ENCODE data around the gene BCAS4. TPM values are rescaled to one million over a fixed set of nuclear protein-coding genes. Genes with fewer than 3 reads are reported as not detected.

Gene BCAS4
- total RNA-seq, 1 experiment from 2014 or later, result 34.8 TPM

GRCh38 chr20:50874758-50875665 is 80.2 kb downstream of the BCAS4 start:
- Histone ChIP-seq H3K36me3 (ENCODE audit: control insufficient read depth, insufficient read depth, low read length) (no peaks in the 10 kb centered on the region), H3K9me3 (ENCODE audit: control insufficient read depth, insufficient read depth, low read depth, low read length) (no peaks in the 10 kb centered on the region), H3K4me1 (ENCODE audit: control insufficient read depth, insufficient read depth, low read length) (no peaks in the 10 kb centered on the region), H3K27me3 (ENCODE audit: control insufficient read depth, insufficient read depth, low read length) (no peaks in the 10 kb centered on the region), H3K27ac (ENCODE audit: low read length) (no peak overlapping the region), H3K4me3 (ENCODE audit: low read depth in 2 of 2, low read length in 2 of 2) (no peak overlapping the region)
- no peak for TF ChIP-seq TCF7L2 (IDR thresholded peaks at IDR 0.05; ENCODE audit: low read depth, low read length)
- no peak for TF ChIP-seq SIN3A (IDR thresholded peaks at IDR 0.05; ENCODE audit: borderline replicate concordance, insufficient read depth, low read depth, low read length)
- TF ChIP-seq POLR2AphosphoS5 (IDR thresholded peaks at IDR 0.05; ENCODE audit: low read depth, low read length), result no peak
- TF ChIP-seq CTCF (IDR thresholded peaks at IDR 0.05), result no peak
- TF ChIP-seq, protein P1, sequence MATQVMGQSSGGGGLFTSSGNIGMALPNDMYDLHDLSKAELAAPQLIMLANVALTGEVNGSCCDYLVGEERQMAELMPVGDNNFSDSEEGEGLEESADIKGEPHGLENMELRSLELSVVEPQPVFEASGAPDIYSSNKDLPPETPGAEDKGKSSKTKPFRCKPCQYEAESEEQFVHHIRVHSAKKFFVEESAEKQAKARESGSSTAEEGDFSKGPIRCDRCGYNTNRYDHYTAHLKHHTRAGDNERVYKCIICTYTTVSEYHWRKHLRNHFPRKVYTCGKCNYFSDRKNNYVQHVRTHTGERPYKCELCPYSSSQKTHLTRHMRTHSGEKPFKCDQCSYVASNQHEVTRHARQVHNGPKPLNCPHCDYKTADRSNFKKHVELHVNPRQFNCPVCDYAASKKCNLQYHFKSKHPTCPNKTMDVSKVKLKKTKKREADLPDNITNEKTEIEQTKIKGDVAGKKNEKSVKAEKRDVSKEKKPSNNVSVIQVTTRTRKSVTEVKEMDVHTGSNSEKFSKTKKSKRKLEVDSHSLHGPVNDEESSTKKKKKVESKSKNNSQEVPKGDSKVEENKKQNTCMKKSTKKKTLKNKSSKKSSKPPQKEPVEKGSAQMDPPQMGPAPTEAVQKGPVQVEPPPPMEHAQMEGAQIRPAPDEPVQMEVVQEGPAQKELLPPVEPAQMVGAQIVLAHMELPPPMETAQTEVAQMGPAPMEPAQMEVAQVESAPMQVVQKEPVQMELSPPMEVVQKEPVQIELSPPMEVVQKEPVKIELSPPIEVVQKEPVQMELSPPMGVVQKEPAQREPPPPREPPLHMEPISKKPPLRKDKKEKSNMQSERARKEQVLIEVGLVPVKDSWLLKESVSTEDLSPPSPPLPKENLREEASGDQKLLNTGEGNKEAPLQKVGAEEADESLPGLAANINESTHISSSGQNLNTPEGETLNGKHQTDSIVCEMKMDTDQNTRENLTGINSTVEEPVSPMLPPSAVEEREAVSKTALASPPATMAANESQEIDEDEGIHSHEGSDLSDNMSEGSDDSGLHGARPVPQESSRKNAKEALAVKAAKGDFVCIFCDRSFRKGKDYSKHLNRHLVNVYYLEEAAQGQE (IDR thresholded peaks at IDR 0.05; ENCODE audit: insufficient read depth in 1 of 2, low read depth in 2 of 2, low read length in 1 of 2), result no peak
- CTCF ChIA-PET, result no interaction called here
- DNase-seq (ENCODE audit: low read depth, low spot score) (no peak), ATAC-seq (no peak)
- intact Hi-C loops (cut with micrococcal nuclease; ENCODE audit: unreplicated experiment) (no loop called here), in situ Hi-C loops (cut with HindIII; ENCODE audit: low pct_unique_long_range_greater_than_20kb, low sequenced_read_pairs) (no loop called here)
- no TSS peak for BruUV-seq (replicated peaks)
- POLR2A ChIA-PET, result interaction anchor here (0.6 kb wide), 1 partner anchor 21 kb away, joined by 3 read pairs; no protein-coding TSS in a partner anchor

DNA sequence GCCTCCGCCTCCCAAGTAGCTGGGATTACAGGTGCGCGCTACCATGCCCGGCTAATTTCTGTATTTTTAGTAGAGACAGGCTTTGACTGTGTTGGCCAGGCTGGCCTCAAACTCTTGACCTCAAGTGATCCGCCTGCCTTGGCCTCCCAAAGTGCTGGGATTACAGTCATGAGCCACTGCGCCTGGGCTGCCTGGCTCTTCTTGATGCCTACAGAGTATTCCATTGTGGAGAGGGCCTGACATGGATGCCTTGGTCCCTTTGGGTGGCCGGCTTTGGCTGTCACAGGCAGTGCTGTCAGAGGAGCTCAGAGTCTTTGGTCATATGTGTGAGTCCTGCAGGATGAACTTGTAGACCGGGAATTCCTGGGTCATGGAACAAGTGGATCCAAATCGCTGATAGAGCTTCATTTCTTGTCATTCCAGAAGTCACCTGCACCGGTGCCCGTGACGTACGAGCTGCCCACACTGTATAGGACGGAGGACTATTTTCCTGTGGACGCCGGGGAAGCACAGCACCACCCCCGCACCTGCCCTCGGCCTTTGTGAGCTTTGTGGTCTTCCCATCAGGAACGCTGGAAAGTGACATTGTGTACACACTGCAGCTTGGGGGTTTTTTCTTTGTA is 81.3 kb downstream of the BCAS4 start:
- intact Hi-C loops (cut with micrococcal nuclease; ENCODE audit: unreplicated experiment), result no loop called here
- in situ Hi-C loops (cut with HindIII; ENCODE audit: low pct_unique_long_range_greater_than_20kb, low sequenced_read_pairs), result no loop called here
- H3K4me3 ChIP-seq (ENCODE audit: low read depth in 2 of 2, low read length in 2 of 2), result no peak overlapping the region
- no peaks in the 10 kb centered on the region for H3K36me3 ChIP-seq (ENCODE audit: control insufficient read depth, insufficient read depth, low read length)
- no peaks in the 10 kb centered on the region for H3K9me3 ChIP-seq (ENCODE audit: control insufficient read depth, insufficient read depth, low read depth, low read length)
- ChIA-PET CTCF (no interaction called here), POLR2A (no interaction called here)
- no peak for TF ChIP-seq SIN3A (IDR thresholded peaks at IDR 0.05; ENCODE audit: borderline replicate concordance, insufficient read depth, low read depth, low read length)
- TF ChIP-seq CTCF (IDR thresholded peaks at IDR 0.05), result no peak
- H3K27ac ChIP-seq (ENCODE audit: low read length), result no peak overlapping the region
- ATAC-seq (no peak), DNase-seq (ENCODE audit: low read depth, low spot score) (no peak)
- H3K27me3 ChIP-seq (ENCODE audit: control insufficient read depth, insufficient read depth, low read length), result no peaks in the 10 kb centered on the region
- BruUV-seq (replicated peaks), result no TSS peak
- H3K4me1 ChIP-seq (ENCODE audit: control insufficient read depth, insufficient read depth, low read length), result no peaks in the 10 kb centered on the region

Data from Panc1 (cell line).